Peyer's patch (tissue), 4 donors: Measurements from ENCODE around the gene C9orf152. TPM values are rescaled to one million over a fixed set of nuclear protein-coding genes. Genes with fewer than 3 reads are reported as not detected.

Source experiments
- DNase-seq, 3 donors: peaks; one replicate each; pipeline ENCODE4 v3.0.0-alpha.2; 2017 to 2019
- H3K27ac ChIP-seq, 4 donors: fragments of 200-600 bp; sonication (generic); one replicate each; pipeline ENCODE4 v1.5.1; 2016 to 2019
- H3K27me3 ChIP-seq, 2 donors: fragments of 200-600 bp; sonication (generic); one replicate each; pipeline ENCODE4 v1.5.1; 2019
- H3K36me3 ChIP-seq, 3 donors: fragments of 200-600 bp; sonication (generic); one replicate each; pipeline ENCODE4 v1.5.1; 2016 to 2019
- H3K4me1 ChIP-seq, 4 donors: fragments of 200-600 bp; sonication (generic); one replicate each; pipeline ENCODE4 v1.5.1; 2016 to 2019
- H3K4me3 ChIP-seq, 4 donors: fragments of 200-600 bp; sonication (generic); 1 replicate in 3 of 4; 2 replicates in 1 of 4; pipeline ENCODE4 v1.5.1; 2016 to 2019; ENCODE audit warnings: mild to moderate bottlenecking in 1 of 4
- H3K9me3 ChIP-seq, 4 donors: fragments of 200-600 bp; sonication (generic); one replicate each; pipeline ENCODE4 v1.5.1; 2016 to 2019; ENCODE audit warnings: mild to moderate bottlenecking in 1 of 4
- POLR2A ChIP-seq, 2 donors: fragments of 450-650 bp; IDR thresholded peaks; one replicate each; pipeline ENCODE4 v1.5.1; 2017; ENCODE audit warnings: antibody characterized with exemption in 2 of 2, mild to moderate bottlenecking in 2 of 2, moderate library complexity in 2 of 2
- total RNA-seq, 4 donors: library from RNA; depleted of rRNA; stranded (reverse); fragments of >200 nt; gene quantifications; one replicate each; pipeline ENCODE4 v1.1.0, GENCODE V29; 2016
- TF ChIP-seq, protein P1 (sequence below), 6 experiments: fragments of 450-650 bp in 4 of 6; fragments of 200-600 bp in 2 of 6; sonication (generic) in 1 of 6; IDR thresholded peaks; one replicate each; pipeline ENCODE4 v1.5.1; 2017 to 2019; ENCODE audit warnings: antibody characterized with exemption in 6 of 6, mild to moderate bottlenecking in 3 of 6, moderate library complexity in 1 of 6

C9orf152 gene
- total RNA-seq, 4 donors from 2014 or later, result 9.2 to 12.8 (median 10.9) TPM

DNA sequence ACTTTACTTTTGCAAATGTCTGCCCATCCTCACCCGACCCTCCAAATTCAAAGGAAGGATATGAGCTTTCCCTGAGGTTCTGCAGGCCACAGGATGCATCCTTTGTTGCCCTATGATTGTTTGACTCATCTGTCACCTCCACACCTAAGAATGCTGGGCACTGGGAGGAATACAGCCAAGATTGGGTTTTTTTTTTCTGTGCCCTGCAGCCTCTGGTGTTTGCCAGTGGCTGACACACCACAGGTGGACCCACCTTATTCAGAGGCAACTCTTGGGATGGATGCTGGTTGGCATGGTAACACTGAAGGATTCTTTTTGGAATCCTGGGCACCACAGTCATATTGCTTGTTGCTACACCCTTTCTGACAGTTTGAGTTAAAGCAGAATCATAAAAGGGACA is 29.7 kb downstream of the C9orf152 start:
- H3K36me3 ChIP-seq, result no peaks in the 10 kb centered on the region
- H3K27me3 ChIP-seq, result no peaks in the 10 kb centered on the region

DNA sequence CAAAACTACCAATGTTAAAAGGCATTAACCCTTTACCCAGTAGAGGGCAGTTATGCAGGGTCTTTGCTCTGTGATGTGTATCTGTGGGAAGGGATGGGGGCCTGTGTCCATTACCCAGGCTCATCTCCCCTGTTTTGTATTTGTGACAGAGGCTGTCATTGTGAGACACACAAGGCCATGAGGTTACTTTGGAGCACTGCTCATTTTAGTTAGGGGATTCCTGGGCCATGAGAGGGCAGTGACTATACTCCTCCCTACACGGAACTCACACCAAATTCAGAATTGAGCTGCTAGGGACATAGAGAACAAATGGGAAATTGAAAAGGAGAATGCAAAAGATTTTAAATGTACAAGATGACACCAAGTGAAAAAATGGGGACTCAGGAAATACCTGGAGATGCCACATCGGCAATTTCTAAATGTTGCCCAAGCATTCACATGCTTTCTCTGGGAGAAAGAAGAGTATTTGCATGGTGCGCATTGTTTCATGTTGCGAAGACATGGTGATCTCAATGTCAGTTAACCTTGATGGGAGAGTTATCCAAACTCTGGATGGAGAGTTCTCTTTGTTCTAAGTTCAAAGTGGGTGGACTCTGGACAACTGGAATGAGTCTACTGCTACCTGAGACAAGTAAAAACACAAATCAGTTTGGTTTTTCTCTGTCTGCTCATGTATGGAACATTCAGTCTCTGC is 32.5 kb downstream of the C9orf152 start:
- Histone ChIP-seq H3K27me3 (no peaks in the 10 kb centered on the region), H3K27ac (no peak overlapping the region), H3K4me1 (no peaks in the 10 kb centered on the region), H3K9me3 (no peaks in the 10 kb centered on the region), H3K4me3 (no peak overlapping the region), H3K36me3 (no peaks in the 10 kb centered on the region)
- DNase-seq, result no peak
- no peak for TF ChIP-seq POLR2A (IDR thresholded peaks at IDR 0.05)
- TF ChIP-seq, protein P1, sequence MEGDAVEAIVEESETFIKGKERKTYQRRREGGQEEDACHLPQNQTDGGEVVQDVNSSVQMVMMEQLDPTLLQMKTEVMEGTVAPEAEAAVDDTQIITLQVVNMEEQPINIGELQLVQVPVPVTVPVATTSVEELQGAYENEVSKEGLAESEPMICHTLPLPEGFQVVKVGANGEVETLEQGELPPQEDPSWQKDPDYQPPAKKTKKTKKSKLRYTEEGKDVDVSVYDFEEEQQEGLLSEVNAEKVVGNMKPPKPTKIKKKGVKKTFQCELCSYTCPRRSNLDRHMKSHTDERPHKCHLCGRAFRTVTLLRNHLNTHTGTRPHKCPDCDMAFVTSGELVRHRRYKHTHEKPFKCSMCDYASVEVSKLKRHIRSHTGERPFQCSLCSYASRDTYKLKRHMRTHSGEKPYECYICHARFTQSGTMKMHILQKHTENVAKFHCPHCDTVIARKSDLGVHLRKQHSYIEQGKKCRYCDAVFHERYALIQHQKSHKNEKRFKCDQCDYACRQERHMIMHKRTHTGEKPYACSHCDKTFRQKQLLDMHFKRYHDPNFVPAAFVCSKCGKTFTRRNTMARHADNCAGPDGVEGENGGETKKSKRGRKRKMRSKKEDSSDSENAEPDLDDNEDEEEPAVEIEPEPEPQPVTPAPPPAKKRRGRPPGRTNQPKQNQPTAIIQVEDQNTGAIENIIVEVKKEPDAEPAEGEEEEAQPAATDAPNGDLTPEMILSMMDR (IDR thresholded peaks at IDR 0.05), result no peak

More for the DNA sequence above, 29.7 kb downstream of the C9orf152 start:
- TF ChIP-seq, protein P1 (IDR thresholded peaks at IDR 0.05), result no peak
- TF ChIP-seq POLR2A (IDR thresholded peaks at IDR 0.05), result no peak
- H3K9me3 ChIP-seq, result no peaks in the 10 kb centered on the region
- DNase-seq, result no peak
- no peak overlapping the region for H3K4me3 ChIP-seq
- H3K4me1 ChIP-seq, result no peaks in the 10 kb centered on the region
- H3K27ac ChIP-seq, result no peak overlapping the region

DNA sequence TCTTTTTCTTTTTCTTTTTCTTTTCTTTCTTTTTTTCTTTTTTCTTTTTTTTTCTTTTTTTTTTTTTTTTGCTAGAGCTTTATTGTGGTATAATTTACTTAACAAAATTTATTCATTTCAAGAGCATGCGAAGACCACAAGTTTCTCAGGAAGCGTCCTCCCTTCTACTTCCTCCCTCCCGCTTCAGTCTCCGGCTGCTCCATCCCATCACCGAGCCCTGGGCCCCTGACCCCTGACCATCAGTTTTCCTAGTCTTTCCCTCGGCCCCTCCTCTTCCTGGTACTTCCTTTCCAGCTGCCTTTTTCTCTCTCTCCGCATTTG is 34.7 kb downstream of the C9orf152 start:
- DNase-seq, result no peak
- H3K27ac ChIP-seq, result no peak overlapping the region
- no peak overlapping the region for H3K4me3 ChIP-seq
- H3K27me3 ChIP-seq, result no peaks in the 10 kb centered on the region
- H3K36me3 ChIP-seq, result no peaks in the 10 kb centered on the region
- no peaks in the 10 kb centered on the region for H3K9me3 ChIP-seq
- no peaks in the 10 kb centered on the region for H3K4me1 ChIP-seq
- TF ChIP-seq POLR2A (IDR thresholded peaks at IDR 0.05), result no peak
- TF ChIP-seq, protein P1 (IDR thresholded peaks at IDR 0.05), result no peak

DNA sequence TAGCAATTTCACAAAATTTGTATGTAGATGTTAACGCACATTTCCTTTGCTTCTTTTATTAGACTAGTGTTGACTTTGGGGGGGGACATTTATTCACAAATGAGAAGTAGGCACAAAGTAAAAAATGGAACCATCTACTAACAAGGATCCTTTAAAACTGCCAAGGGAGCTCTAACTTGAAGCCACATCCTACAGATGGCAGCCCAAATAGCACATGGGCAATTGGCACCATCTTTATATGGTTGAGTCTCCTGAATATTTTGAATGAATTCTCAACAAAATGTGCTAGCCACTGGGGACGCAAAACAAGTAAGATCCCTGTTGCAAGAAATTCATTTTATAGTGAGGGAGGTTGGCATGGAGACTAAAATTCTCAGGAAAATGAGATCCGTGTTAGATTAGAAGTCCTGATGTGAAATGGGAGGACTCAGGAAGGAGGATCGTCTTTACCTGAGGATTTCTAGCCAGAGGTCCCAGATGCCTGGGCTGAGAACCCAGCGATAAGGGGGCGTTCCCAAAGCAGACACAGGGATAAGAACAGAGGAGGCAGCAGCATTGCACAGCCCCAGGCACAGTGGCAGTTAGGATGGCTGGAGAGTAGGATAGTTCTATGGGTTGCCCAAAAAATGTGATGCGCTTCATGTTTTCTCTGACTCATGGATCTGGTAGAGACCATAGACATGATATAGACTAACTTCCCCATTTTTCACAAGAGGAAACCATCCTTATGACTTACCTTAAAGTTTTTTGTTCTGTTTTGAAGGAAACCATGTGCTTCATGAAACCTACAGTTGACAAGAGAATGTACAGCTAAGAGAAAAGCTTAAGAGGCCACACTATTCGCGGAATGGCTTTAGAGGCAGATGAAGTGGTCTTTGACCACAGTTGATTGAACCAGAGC is 37.4 kb downstream of the C9orf152 start:
- H3K27ac ChIP-seq, result no peak overlapping the region
- no peak for TF ChIP-seq POLR2A (IDR thresholded peaks at IDR 0.05)
- TF ChIP-seq, protein P1 (IDR thresholded peaks at IDR 0.05), result no peak
- DNase-seq, result no peak
- H3K4me3 ChIP-seq, result no peak overlapping the region
- H3K4me1 ChIP-seq, result no peaks in the 10 kb centered on the region
- H3K9me3 ChIP-seq, result no peaks in the 10 kb centered on the region
- H3K27me3 ChIP-seq, result no peaks in the 10 kb centered on the region
- no peaks in the 10 kb centered on the region for H3K36me3 ChIP-seq

DNA sequence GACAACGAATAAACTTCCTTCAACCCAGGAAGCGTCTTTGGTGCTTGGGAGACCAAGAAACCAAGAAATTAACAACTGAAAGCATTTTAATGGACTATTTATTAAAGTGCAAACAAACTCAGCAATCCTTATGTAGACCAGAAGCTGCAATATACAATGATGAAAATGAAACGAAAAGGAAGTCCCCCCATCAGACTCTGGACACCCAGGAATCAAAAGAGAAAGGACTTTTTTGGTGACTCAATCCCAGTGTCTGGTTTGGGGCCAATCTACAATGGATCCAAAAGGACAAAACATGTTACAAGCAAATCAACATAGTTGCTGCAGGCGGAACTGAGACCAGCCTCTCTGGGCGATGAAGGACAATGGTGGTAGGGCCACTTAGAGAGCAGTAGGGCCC is 39.5 kb downstream of the C9orf152 start:
- TF ChIP-seq, protein P1 (IDR thresholded peaks at IDR 0.05), result no peak
- no peak for TF ChIP-seq POLR2A (IDR thresholded peaks at IDR 0.05)
- H3K4me3 ChIP-seq, result no peak overlapping the region
- H3K4me1 ChIP-seq, result no peaks in the 10 kb centered on the region
- no peak overlapping the region for H3K27ac ChIP-seq
- no peaks in the 10 kb centered on the region for H3K27me3 ChIP-seq
- H3K9me3 ChIP-seq, result no peaks in the 10 kb centered on the region
- DNase-seq, result no peak
- no peaks in the 10 kb centered on the region for H3K36me3 ChIP-seq
